Upper lobe of right lung (tissue), 1 donor: ENCODE measurements around the gene IGDCC3. TPM values are rescaled to one million over a fixed set of nuclear protein-coding genes. Genes with fewer than 3 reads are reported as not detected.
A peak's percentile ranks its signal among the peaks of the same experiment; 100 is the strongest.

Experiments
- ATAC-seq: fragments of 200-7000 bp; cut with Tn5 transposase; one replicate; pipeline ENCODE4 v1.9.1; 2020; ENCODE audit warnings: mild to moderate bottlenecking, moderate library complexity
- DNase-seq: peaks from one replicate; pipeline ENCODE4 v3.0.0-alpha.2; 2020
- H3K27ac ChIP-seq: fragments of 200-600 bp; one replicate; pipeline ENCODE4 v1.8.0; 2022
- H3K27me3 ChIP-seq: fragments of 200-600 bp; one replicate; pipeline ENCODE4 v1.8.0; 2022; ENCODE audit warnings: mild to moderate bottlenecking
- H3K36me3 ChIP-seq: fragments of 200-600 bp; one replicate; pipeline ENCODE4 v1.8.0; 2022
- H3K4me1 ChIP-seq: fragments of 200-600 bp; one replicate; pipeline ENCODE4 v1.8.0; 2022
- H3K4me3 ChIP-seq: fragments of 200-600 bp; one replicate; pipeline ENCODE4 v1.8.0; 2022; ENCODE audit warnings: mild to moderate bottlenecking
- H3K9me3 ChIP-seq: fragments of 200-600 bp; one replicate; pipeline ENCODE4 v1.8.0; 2022
- intact Hi-C: fragments of 100-400 bp; cut with DNase I; formaldehyde crosslinking; loops from one replicate; pipeline ENCODE4 v1.11.0; 2022
- total RNA-seq: library from RNA; stranded (reverse); fragmentation: NEBNext Ultra II Directional; extraction: Animal tissue kit (Norgen Biotek cat#: 25700); gene quantifications from one replicate; pipeline ENCODE4 v1.2.1, GENCODE V29; 2021
- TF ChIP-seq, protein P1 (sequence below): fragments of 200-600 bp; IDR thresholded peaks from one replicate; pipeline ENCODE4 v1.8.0; 2022; ENCODE audit warnings: antibody characterized with exemption
- donor health status: DM: no; HTN: yes; CAD: no; lungs with severe emphysema.

The IGDCC3 gene
- total RNA-seq, 1 donor from 2014 or later, result not detected

DNA sequence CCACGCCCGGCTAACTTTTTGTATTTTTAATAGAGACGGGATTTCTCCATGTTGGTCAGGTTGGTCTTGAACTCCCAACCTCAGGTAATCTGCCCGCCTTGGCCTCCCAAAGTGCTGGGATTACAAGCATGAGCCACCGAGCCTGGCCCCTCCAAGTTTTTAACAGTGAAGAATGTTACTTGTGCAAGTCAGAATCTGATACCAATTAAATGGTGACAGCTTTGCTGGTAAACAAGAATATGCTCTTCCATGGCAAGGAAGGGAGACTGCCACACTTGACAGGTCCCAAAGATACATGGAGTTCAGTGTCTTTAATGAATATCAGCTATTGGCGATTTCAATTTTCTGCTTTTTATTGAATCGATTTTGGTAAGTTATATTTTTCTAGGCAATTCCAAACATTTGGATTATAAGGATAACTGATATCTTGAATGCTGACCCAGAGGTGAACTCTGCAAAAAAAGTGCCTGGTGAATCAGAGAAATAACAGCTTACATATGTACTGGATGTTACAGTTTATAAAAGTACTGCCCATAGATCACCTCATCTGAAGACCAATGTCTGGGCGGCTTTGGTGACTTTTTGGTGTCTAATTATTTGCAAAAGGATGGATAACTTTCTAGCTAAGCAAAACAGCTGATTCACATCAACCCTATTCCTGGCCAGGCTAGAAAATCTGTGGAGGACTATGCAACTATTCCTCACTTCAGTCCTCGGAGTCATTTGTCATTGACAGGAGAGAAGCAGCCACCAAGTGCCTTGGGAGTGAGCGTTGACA lies 92.3 kb downstream of the IGDCC3 start:
- H3K27ac ChIP-seq, result peak overlapping the region; percentile 80
- TF ChIP-seq, protein P1, sequence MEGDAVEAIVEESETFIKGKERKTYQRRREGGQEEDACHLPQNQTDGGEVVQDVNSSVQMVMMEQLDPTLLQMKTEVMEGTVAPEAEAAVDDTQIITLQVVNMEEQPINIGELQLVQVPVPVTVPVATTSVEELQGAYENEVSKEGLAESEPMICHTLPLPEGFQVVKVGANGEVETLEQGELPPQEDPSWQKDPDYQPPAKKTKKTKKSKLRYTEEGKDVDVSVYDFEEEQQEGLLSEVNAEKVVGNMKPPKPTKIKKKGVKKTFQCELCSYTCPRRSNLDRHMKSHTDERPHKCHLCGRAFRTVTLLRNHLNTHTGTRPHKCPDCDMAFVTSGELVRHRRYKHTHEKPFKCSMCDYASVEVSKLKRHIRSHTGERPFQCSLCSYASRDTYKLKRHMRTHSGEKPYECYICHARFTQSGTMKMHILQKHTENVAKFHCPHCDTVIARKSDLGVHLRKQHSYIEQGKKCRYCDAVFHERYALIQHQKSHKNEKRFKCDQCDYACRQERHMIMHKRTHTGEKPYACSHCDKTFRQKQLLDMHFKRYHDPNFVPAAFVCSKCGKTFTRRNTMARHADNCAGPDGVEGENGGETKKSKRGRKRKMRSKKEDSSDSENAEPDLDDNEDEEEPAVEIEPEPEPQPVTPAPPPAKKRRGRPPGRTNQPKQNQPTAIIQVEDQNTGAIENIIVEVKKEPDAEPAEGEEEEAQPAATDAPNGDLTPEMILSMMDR, result no peak

GRCh38 chr15:65278480-65278879 lies 99.3 kb downstream of the IGDCC3 start:
- ATAC-seq (peak; percentile 24), DNase-seq (no peak)
- H3K27me3 ChIP-seq, result no peaks in the 10 kb centered on the region
- no peak overlapping the region for H3K4me3 ChIP-seq
- no peak overlapping the region for H3K27ac ChIP-seq
- no peaks in the 10 kb centered on the region for H3K36me3 ChIP-seq
- H3K9me3 ChIP-seq, result no peaks in the 10 kb centered on the region
- H3K4me1 ChIP-seq, result peaks cover 5% of the 10 kb centered on the region
- intact Hi-C loops, result no loop called here
- TF ChIP-seq, protein P1, result no peak

More for the DNA sequence above, 92.3 kb downstream of the IGDCC3 start:
- Histone ChIP-seq H3K27me3 (no peaks in the 10 kb centered on the region), H3K4me1 (peaks cover 14% of the 10 kb centered on the region), H3K9me3 (no peaks in the 10 kb centered on the region), H3K4me3 (peak overlapping the region; percentile 68), H3K36me3 (no peaks in the 10 kb centered on the region)
- DNase-seq (no peak), ATAC-seq (no peak)
- intact Hi-C loops, result no loop called here

Other genes with a start within 250 kb of the IGDCC3 start
- gene PDCD7, start 244.2 kb downstream of the IGDCC3 start, total RNA-seq, result 29.4 TPM
- 38.2 TPM for gene CLPX, start 192.7 kb downstream of the IGDCC3 start, total RNA-seq
- 1.1 TPM for gene CILP, start 166.5 kb downstream of the IGDCC3 start, total RNA-seq
- gene PARP16, start 91.1 kb downstream of the IGDCC3 start, total RNA-seq, result 8.3 TPM
- not detected for gene RNU5A-1, start 82.0 kb downstream of the IGDCC3 start, total RNA-seq
- 21.6 TPM for gene RNU5B-1, start 73.3 kb downstream of the IGDCC3 start, total RNA-seq
- gene IGDCC4, start 44.9 kb upstream of the IGDCC3 start, total RNA-seq, result 0.38 TPM
- gene DPP8, start 139.7 kb upstream of the IGDCC3 start, total RNA-seq, result 28.2 TPM
- 56.8 TPM for gene HACD3, start 152.5 kb upstream of the IGDCC3 start, total RNA-seq
- 32.0 TPM for gene INTS14, start 233.1 kb upstream of the IGDCC3 start, total RNA-seq
- gene SLC24A1, start 243.9 kb upstream of the IGDCC3 start, total RNA-seq, result 11.8 TPM